CD4-positive, alpha-beta memory T cell (primary cell): ENCODE results near the gene C3orf33. TPM values are rescaled to one million over a fixed set of nuclear protein-coding genes. Genes with fewer than 3 reads are reported as not detected.

Experiments
- CTCF ChIA-PET: fragments of 350-600 bp; sonication (Branson Sonifier 250); formaldehyde crosslinking; loops from one replicate; lab custom pipeline; 2021; ENCODE audit warnings: inconsistent platforms; ENCODE audit not compliant: partially characterized antibody; lab: Charles Lee
- POLR2A ChIA-PET: fragments of 350-600 bp; sonication (Branson Sonifier 250); formaldehyde crosslinking; loops from one replicate; lab custom pipeline; 2021; ENCODE audit not compliant: partially characterized antibody; lab: Charles Lee
- DNase-seq, 5 donors: peaks; one replicate each; pipeline versions ENCODE4 v3.0.0 to v3.0.0-alpha.2; 2020 to 2022; ENCODE audit warnings: mixed read lengths in 1 of 5
- H3K27ac ChIP-seq: one replicate; pipeline ENCODE4 v1.7.0; 2013; ENCODE audit warnings: low read depth, low read length
- H3K27me3 ChIP-seq: 2 replicates; pipeline ENCODE4 v1.7.0; 2013; ENCODE audit warnings: mild to moderate bottlenecking, low read length, moderate library complexity; ENCODE audit not compliant: insufficient read depth
- H3K36me3 ChIP-seq: 2 replicates; pipeline ENCODE4 v1.7.0; 2013; ENCODE audit warnings: mild to moderate bottlenecking, low read length, moderate library complexity; ENCODE audit not compliant: insufficient read depth
- H3K4me1 ChIP-seq: 2 replicates; pipeline ENCODE4 v1.7.0; 2013; ENCODE audit warnings: mild to moderate bottlenecking, low read length, moderate library complexity; ENCODE audit not compliant: insufficient read depth
- H3K4me3 ChIP-seq, 2 donors: one replicate each; pipeline ENCODE4 v1.7.0; 2013; ENCODE audit warnings: low read length in 2 of 2, mild to moderate bottlenecking in 1 of 2
- H3K9me3 ChIP-seq, 2 donors: one replicate each; pipeline ENCODE4 v1.7.0; 2013; ENCODE audit warnings: low read length in 2 of 2, control low read depth in 1 of 2; ENCODE audit not compliant: control insufficient read depth in 1 of 2
- H3K27ac Mint-ChIP-seq, 7 donors: one replicate each; pipeline ENCODE4 v1.8.0; 2020 to 2021; ENCODE audit warnings: mixed read lengths in 7 of 7, mild to moderate bottlenecking in 6 of 7, inconsistent platforms in 3 of 7, moderate library complexity in 3 of 7
- H3K27me3 Mint-ChIP-seq, 2 donors: one replicate each; pipeline ENCODE4 v1.8.0; 2020 to 2021; ENCODE audit warnings: mixed read lengths in 2 of 2
- H3K36me3 Mint-ChIP-seq, 2 donors: one replicate each; pipeline ENCODE4 v1.8.0; 2020 to 2021; ENCODE audit warnings: mixed read lengths in 2 of 2, inconsistent platforms in 1 of 2, mild to moderate bottlenecking in 1 of 2
- H3K4me1 Mint-ChIP-seq, 4 donors: one replicate each; pipeline ENCODE4 v1.8.0; 2020 to 2021; ENCODE audit warnings: mixed read lengths in 4 of 4, mild to moderate bottlenecking in 1 of 4
- H3K4me3 Mint-ChIP-seq, 8 donors: one replicate each; pipeline ENCODE4 v1.8.0; 2020 to 2021; ENCODE audit warnings: mixed read lengths in 8 of 8, mild to moderate bottlenecking in 7 of 8, moderate library complexity in 6 of 8, inconsistent platforms in 3 of 8
- H3K9me3 Mint-ChIP-seq, 8 donors: one replicate each; pipeline ENCODE4 v1.8.0; 2020 to 2021; ENCODE audit warnings: mixed read lengths in 8 of 8, mild to moderate bottlenecking in 5 of 8, inconsistent platforms in 3 of 8, moderate library complexity in 1 of 8
- intact Hi-C: fragments of 100-400 bp; cut with micrococcal nuclease; formaldehyde crosslinking; loops from one replicate; pipeline ENCODE4 v1.15.1; 2023
- polyA plus RNA-seq, 2 donors: library from polyadenylated mRNA; unstranded; fragments of 300-500 nt; fragmentation: Illumina TruSeq; gene quantifications; one replicate each; pipeline ENCODE4 v1.2.3, GENCODE V29; 2021
- total RNA-seq, 2 experiments: library from RNA; stranded (reverse); gene quantifications; one replicate each; pipeline ENCODE4 v1.2.3, GENCODE V29; 2021

C3orf33 gene
- total and polyA plus RNA-seq, 4 experiments from 2014 or later = 3.1 to 4.6 (median 3.6) TPM

DNA sequence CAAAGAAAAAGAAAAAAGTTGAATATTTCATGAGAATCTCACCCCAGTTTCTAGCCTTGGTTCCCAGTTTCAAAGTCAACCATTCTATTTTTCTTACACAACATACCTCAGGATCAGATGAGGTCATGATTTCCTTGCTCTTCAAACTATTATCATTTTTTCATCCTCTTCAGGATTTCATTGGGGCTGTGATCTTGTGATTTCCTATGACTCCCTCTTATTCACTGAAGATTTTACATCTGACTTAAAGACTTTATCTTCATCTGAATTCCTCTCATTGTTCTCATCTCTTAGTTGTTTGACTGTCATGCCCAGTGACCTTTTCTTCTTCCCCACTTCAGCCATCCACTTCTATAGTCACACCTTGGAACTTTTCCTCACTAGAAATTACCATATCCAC, 3.1 kb upstream of the C3orf33 start:
- Histone ChIP-seq H3K9me3 (no peaks in the 10 kb centered on the region), H3K27ac (no peak overlapping the region), H3K36me3 (no peaks in the 10 kb centered on the region), H3K4me3 (no peak overlapping the region), H3K4me1 (peaks cover 11% of the 10 kb centered on the region), H3K27me3 (no peaks in the 10 kb centered on the region)
- intact Hi-C loops = loop anchor here (5.0 kb wide), 1 partner anchor 113 kb away; no protein-coding TSS in a partner anchor
- DNase-seq = no peak
- CTCF ChIA-PET = no interaction called here
- peaks cover 5 to 11% (median 9%) of the 10 kb centered on the region in 4 donors for H3K4me1 Mint-ChIP-seq
- POLR2A ChIA-PET = no interaction called here
- peaks cover 0 to 3% of the 10 kb centered on the region in 2 donors for H3K36me3 Mint-ChIP-seq
- H3K27me3 Mint-ChIP-seq = peaks cover 8% of the 10 kb centered on the region in 2 donors
- no peak overlapping the region for H3K27ac Mint-ChIP-seq
- no peaks in the 10 kb centered on the region for H3K9me3 Mint-ChIP-seq
- no peak overlapping the region for H3K4me3 Mint-ChIP-seq

DNA sequence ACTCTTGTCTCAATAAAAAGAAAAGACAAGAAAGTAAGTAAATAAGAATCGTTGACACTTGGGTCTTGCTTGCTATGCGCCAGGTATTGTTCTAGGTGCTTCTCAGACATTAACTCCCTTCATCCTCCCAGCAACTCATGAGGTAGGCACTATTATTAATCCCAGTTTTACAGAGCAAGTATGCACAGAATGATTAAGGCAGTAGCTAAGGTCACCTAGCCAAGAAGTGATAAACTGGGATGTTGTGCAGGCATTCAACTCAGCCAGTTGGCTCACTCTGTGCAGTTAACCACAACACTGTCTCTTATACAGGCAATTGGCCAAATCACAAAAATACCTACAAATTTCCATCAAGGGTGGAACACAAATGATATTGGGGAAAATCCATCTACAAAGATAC, 1.7 kb upstream of the C3orf33 start:
- DNase-seq = no peak
- Mint-ChIP-seq H3K4me3 (peak overlapping the region in 1 of 8 donors; percentile 15), H3K4me1 (peaks cover 6 to 11% (median 9%) of the 10 kb centered on the region in 4 donors), H3K27me3 (peaks cover 8% of the 10 kb centered on the region in 2 donors), H3K27ac (no peak overlapping the region), H3K36me3 (peaks cover 0 to 6% of the 10 kb centered on the region in 2 donors), H3K9me3 (no peaks in the 10 kb centered on the region)
- no peaks in the 10 kb centered on the region for H3K27me3 ChIP-seq
- intact Hi-C loops = loop anchor here (5.0 kb wide), 1 partner anchor 114 kb away; no protein-coding TSS in a partner anchor
- H3K4me3 ChIP-seq = no peak overlapping the region
- H3K36me3 ChIP-seq = no peaks in the 10 kb centered on the region
- POLR2A ChIA-PET = no interaction called here
- H3K27ac ChIP-seq = no peak overlapping the region
- CTCF ChIA-PET = interaction anchor here (1.0 to 2.9 kb wide), 2 partner anchors 16 to 33 kb away, joined by 3 to 19 read pairs; no protein-coding TSS in a partner anchor
- H3K9me3 ChIP-seq = no peaks in the 10 kb centered on the region
- peaks cover 11% of the 10 kb centered on the region for H3K4me1 ChIP-seq

DNA sequence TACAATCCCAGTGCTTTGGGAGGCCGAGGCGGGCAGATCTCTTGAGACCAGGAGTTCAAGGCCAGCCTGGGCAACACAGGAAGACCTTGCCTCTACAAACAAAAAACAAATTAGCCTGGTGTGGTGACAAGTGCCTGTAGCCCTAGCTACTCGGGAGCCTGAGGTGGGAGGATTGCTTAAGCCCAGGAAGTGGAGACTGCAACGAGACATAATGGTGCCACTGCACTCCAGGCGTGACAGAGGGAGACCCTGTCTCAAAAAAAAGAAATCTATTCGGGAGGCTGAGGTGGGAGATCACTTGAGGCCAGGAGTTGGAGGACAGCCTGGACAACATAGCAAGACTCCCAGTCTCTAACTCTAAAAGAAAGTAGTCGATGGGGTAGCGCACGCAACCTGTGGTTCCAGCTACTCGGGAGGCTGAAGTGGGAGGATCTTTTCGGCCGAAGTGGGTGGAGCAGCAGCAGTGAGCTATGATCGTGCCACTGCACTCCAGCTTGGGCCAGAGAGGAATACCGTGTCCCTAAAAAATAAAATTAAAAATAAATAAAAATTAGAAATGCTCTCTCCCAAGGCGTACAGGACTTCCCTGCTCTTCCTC, 775 bp downstream of the C3orf33 start:
- no peaks in the 10 kb centered on the region for H3K27me3 ChIP-seq
- Mint-ChIP-seq H3K4me1 (peaks cover 14 to 19% (median 16%) of the 10 kb centered on the region in 4 donors), H3K27ac (peak overlapping the region; percentile 19 to 93 (median 87)), H3K9me3 (no peaks in the 10 kb centered on the region), H3K4me3 (peak overlapping the region; percentile 88 to 94 (median 91)), H3K27me3 (peaks cover 4 to 6% of the 10 kb centered on the region in 2 donors), H3K36me3 (peaks cover 8 to 14% of the 10 kb centered on the region in 2 donors)
- H3K4me1 ChIP-seq = peaks cover 11% of the 10 kb centered on the region
- no peak for DNase-seq
- intact Hi-C loops = loop anchor here (5.0 kb wide), 1 partner anchor 117 kb away; no protein-coding TSS in a partner anchor
- peak overlapping the region in 1 of 2 donors; percentile 72 for H3K4me3 ChIP-seq
- CTCF ChIA-PET = interaction anchor here (0.7 to 2.9 kb wide), 65 partner anchors 8 to 1481 kb away, joined by 3 to 56 read pairs (median 6); partner anchors contain the start of genes DHX36, GMPS, PLCH1 and SLC33A1
- POLR2A ChIA-PET = interaction anchor here (0.5 to 2.6 kb wide), 13 partner anchors 11 to 1370 kb away, joined by 3 to 43 read pairs (median 3); partner anchors contain the start of genes CCNL1, GMPS and SLC33A1
- no peaks in the 10 kb centered on the region for H3K36me3 ChIP-seq
- H3K9me3 ChIP-seq = no peaks in the 10 kb centered on the region
- H3K27ac ChIP-seq = no peak overlapping the region

DNA sequence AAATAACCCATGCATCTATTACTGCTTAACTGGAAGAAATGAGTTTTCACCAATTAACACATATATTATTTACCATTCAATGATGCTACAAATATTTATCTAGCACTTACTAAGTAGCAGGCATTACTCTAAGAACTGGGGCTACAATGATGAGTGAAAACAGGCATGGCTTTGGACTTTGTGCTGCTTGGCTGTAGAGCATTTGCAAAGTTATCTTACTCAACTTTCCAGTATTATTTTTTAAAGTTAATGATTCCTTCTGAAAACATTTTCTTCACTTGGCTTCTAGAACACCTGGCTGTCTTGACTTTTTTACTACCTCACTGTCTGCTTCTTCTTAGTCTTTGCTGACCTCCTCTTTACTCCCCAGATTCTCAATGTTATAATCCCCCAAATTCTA, 1.8 kb downstream of the C3orf33 start:
- Histone ChIP-seq H3K27me3 (no peaks in the 10 kb centered on the region), H3K4me3 (no peak overlapping the region), H3K4me1 (peaks cover 11% of the 10 kb centered on the region), H3K36me3 (no peaks in the 10 kb centered on the region), H3K9me3 (no peaks in the 10 kb centered on the region), H3K27ac (no peak overlapping the region)
- Mint-ChIP-seq H3K27ac (peak overlapping the region in 5 of 7 donors; percentile 19 to 92 (median 54)), H3K4me3 (peak overlapping the region in 1 of 8 donors; percentile 13), H3K4me1 (peaks cover 14 to 19% (median 17%) of the 10 kb centered on the region in 4 donors), H3K36me3 (peaks cover 17 to 20% of the 10 kb centered on the region in 2 donors), H3K27me3 (peaks cover 2 to 4% of the 10 kb centered on the region in 2 donors), H3K9me3 (no peaks in the 10 kb centered on the region)
- CTCF ChIA-PET = interaction anchor here (2.9 kb wide), 1 partner anchor 58 kb away, joined by 27 read pairs; no protein-coding TSS in a partner anchor
- POLR2A ChIA-PET = no interaction called here
- no peak for DNase-seq
- intact Hi-C loops = no loop called here

DNA sequence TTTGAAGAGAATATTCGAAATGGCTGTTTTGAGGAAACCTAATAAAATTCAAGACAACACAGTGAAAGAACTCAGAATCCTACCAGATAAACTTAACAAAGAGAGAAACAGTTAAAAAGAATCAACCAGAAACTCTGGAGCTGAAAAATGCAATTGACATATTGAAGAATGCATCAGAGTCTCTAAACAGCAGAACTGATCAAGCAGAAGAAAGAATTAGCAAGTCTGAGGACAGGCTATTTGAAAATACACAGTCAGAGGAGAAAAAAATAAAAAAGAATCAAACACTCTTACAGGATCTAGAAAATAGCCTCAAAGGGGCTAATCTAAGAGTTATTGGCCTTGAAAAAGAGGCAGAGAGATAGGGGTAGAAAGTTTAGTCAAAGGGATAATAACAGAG, 13.5 kb downstream of the C3orf33 start:
- Mint-ChIP-seq H3K36me3 (peaks cover 42 to 53% of the 10 kb centered on the region in 2 donors), H3K4me1 (peaks cover 0 to 13% (median 5%) of the 10 kb centered on the region in 4 donors), H3K27me3 (no peaks in the 10 kb centered on the region), H3K9me3 (peaks cover 0 to 13% (median 6%) of the 10 kb centered on the region in 8 donors), H3K4me3 (no peak overlapping the region), H3K27ac (no peak overlapping the region)
- Histone ChIP-seq H3K9me3 (no peaks in the 10 kb centered on the region), H3K27ac (no peak overlapping the region), H3K4me3 (no peak overlapping the region), H3K27me3 (no peaks in the 10 kb centered on the region), H3K4me1 (no peaks in the 10 kb centered on the region), H3K36me3 (peaks cover 4% of the 10 kb centered on the region)
- POLR2A ChIA-PET = no interaction called here
- CTCF ChIA-PET = interaction anchor here (0.7 kb wide), 1 partner anchor 18 kb away, joined by 4 read pairs; no protein-coding TSS in a partner anchor
- DNase-seq = no peak
- intact Hi-C loops = no loop called here

DNA sequence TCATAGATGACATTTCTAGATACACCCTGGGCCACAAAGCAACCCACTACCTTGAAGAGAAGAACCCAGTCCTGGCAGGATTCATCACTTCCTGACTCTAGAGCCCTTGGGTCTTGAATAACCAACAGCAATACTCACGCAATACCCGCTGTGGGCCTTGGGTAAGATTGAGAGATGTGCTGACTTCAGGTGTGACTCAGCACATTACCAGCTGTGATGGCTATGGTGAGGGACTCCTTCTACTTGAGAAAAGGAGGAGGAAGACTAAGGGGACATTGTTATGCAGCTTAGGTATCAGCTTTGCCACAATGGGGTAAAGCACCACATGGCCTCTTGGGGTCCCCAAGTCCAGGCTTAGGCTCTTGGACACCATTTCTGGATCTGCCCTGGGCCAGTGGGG, 14.9 kb downstream of the C3orf33 start:
- no peak overlapping the region for H3K27ac ChIP-seq
- Mint-ChIP-seq H3K27me3 (no peaks in the 10 kb centered on the region), H3K4me1 (peaks cover 0 to 12% (median 6%) of the 10 kb centered on the region in 4 donors), H3K27ac (no peak overlapping the region), H3K9me3 (peaks cover 0 to 10% (median 4%) of the 10 kb centered on the region in 8 donors), H3K36me3 (peaks cover 36 to 45% of the 10 kb centered on the region in 2 donors), H3K4me3 (no peak overlapping the region)
- H3K36me3 ChIP-seq = peaks cover 4% of the 10 kb centered on the region
- CTCF ChIA-PET = interaction anchor here (2.8 kb wide), 1 partner anchor 15 kb away, joined by 9 read pairs; the partner anchor contains the start of gene C3orf33
- H3K9me3 ChIP-seq = no peaks in the 10 kb centered on the region
- no peaks in the 10 kb centered on the region for H3K27me3 ChIP-seq
- no peak for DNase-seq
- POLR2A ChIA-PET = no interaction called here
- no peak overlapping the region for H3K4me3 ChIP-seq
- intact Hi-C loops = no loop called here
- H3K4me1 ChIP-seq = peaks cover under 1% of the 10 kb centered on the region

DNA sequence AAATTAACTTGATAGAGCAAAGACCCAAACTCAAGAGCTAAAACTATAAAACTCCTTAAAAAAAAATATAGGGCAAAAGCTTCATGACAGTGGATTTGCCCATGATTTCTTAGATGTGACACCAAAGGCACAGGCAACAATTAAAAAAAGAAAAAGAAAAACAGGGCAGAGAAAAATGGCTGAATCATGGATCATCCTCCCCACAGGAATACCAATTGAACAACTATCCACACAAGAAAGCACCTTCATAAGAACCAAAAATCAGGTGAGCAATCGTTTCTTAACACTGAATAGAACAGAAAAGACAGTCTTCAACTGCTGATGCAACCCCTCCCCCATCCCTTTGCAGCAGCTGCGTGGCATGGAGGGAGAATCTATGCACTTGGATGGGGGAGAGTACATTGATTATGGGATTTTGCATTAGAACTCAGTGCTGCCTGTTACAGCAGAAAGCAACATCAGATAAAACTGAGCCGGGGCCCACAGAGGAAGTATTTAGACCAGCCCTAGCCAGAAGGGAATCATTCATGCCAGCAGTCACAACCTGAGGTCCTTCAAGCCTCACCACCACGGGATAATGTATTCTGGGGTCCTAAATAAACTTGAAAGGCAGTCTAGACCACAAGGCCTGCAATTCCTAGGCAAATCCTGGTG, 15.7 kb downstream of the C3orf33 start:
- peaks cover 0 to 10% (median 4%) of the 10 kb centered on the region in 8 donors for H3K9me3 Mint-ChIP-seq
- POLR2A ChIA-PET = no interaction called here
- H3K9me3 ChIP-seq = no peaks in the 10 kb centered on the region
- H3K4me3 Mint-ChIP-seq = no peak overlapping the region
- no peaks in the 10 kb centered on the region for H3K27me3 ChIP-seq
- peaks cover 6 to 16% (median 11%) of the 10 kb centered on the region in 4 donors for H3K4me1 Mint-ChIP-seq
- intact Hi-C loops = no loop called here
- H3K27ac Mint-ChIP-seq = no peak overlapping the region
- H3K27ac ChIP-seq = no peak overlapping the region
- CTCF ChIA-PET = interaction anchor here (2.8 kb wide), 1 partner anchor 16 kb away, joined by 9 read pairs; the partner anchor contains the start of gene C3orf33
- DNase-seq = no peak
- peaks cover 4% of the 10 kb centered on the region for H3K36me3 ChIP-seq
- peaks cover 4% of the 10 kb centered on the region for H3K4me1 ChIP-seq
- peaks cover 32 to 43% of the 10 kb centered on the region in 2 donors for H3K36me3 Mint-ChIP-seq
- H3K4me3 ChIP-seq = no peak overlapping the region
- no peaks in the 10 kb centered on the region for H3K27me3 Mint-ChIP-seq
